K562 (cell line): Measurements from ENCODE around the gene CD22. TPM values are rescaled to one million over a fixed set of nuclear protein-coding genes. Genes with fewer than 3 reads are reported as not detected.
A peak's percentile ranks its signal among the peaks of the same experiment; 100 is the strongest.

Experiments
- CBFA2T3 ChIP-seq: fragments of 450-650 bp; IDR thresholded peaks from 2 replicates; pipeline ENCODE4 v1.6.1; 2017
- ELF4 ChIP-seq: fragments of 450-650 bp; formaldehyde crosslinking; IDR thresholded peaks from 2 replicates; pipeline ENCODE4 v1.4.0; 2022; ENCODE audit warnings: missing genetic modification characterization
- KAT2B ChIP-seq: IDR thresholded peaks from one replicate; pipeline ENCODE4 v1.6.1; 2012; ENCODE audit warnings: low read depth, mild to moderate bottlenecking, control low read depth, inconsistent platforms, low read length, moderate library complexity
- KHSRP ChIP-seq: fragments of 450-650 bp; IDR thresholded peaks from 2 replicates; pipeline ENCODE4 v1.6.1; 2017
- MCM3 ChIP-seq: fragments of 450-650 bp; IDR thresholded peaks from 2 replicates; pipeline ENCODE4 v1.6.1; 2016
- RAD21 ChIP-seq, 2 experiments: fragments of 250-450 bp in 1 of 2; fragments of 450-650 bp in 1 of 2; sonication (Bioruptor Pico) in 1 of 2; formaldehyde crosslinking in 1 of 2; IDR thresholded peaks in 1 of 2; conservative IDR thresholded peaks in 1 of 2; 2 replicates each; pipeline versions ENCODE4 v1.4.0 to v1.8.0; 2020 to 2022; ENCODE audit warnings: mild to moderate bottlenecking in 2 of 2, moderate library complexity in 1 of 2
- SMARCA5 ChIP-seq: fragments of 450-650 bp; IDR thresholded peaks from 2 replicates; pipeline ENCODE4 v1.6.1; 2016
- polyA plus RNA-seq, 8 experiments: library from polyadenylated mRNA; depleted of rRNA in 4 of 8; stranded (reverse) in 5 of 8; unstranded in 3 of 8; fragments of >200 nt; fragmentation: Nextera tagmentation in 2 of 8; fragmentation: Illumina TruSeq in 1 of 8; extraction: Ambion mirVana in 2 of 8; extraction: Trizol in 1 of 8; gene quantifications; 2 replicates each; pipeline versions ENCODE4 v1.2.1 to v1.2.3, GENCODE V29; 2011 to 2014; ENCODE audit warnings: inconsistent platforms in 1 of 8, missing spikeins in 1 of 8
- total RNA-seq, 7 experiments: library from RNA; depleted of rRNA in 6 of 7; stranded (reverse); fragments of >200 nt in 6 of 7; fragmentation: Illumina TruSeq in 2 of 7; extraction: Trizol in 2 of 7; gene quantifications; 2 replicates each; pipeline versions ENCODE4 v1.2.1 to v1.2.3, GENCODE V29; 2011 to 2021; ENCODE audit warnings: low replicate concordance in 1 of 7
- TF ChIP-seq, protein P1 (sequence below): fragments of 200-800 bp; sonication (Bioruptor generic); IDR thresholded peaks from 2 replicates; pipeline ENCODE4 v1.6.1; 2016; ENCODE audit warnings: missing genetic modification characterization, missing compliant biosample characterization
- TF ChIP-seq, protein P2 (sequence below): fragments of 250-450 bp; sonication (Bioruptor Pico); IDR thresholded peaks from 2 replicates; pipeline ENCODE4 v1.8.0; 2022; ENCODE audit warnings: inconsistent platforms, mild to moderate bottlenecking, moderate library complexity, borderline replicate concordance
- TF ChIP-seq, protein P3 (sequence below): fragments of 450-650 bp; formaldehyde crosslinking; IDR thresholded peaks from 2 replicates; pipeline ENCODE4 v1.4.0; 2020; ENCODE audit warnings: mild to moderate bottlenecking, moderate library complexity
- TF ChIP-seq, protein P4 (sequence below): fragments of 250-450 bp; sonication (Bioruptor Pico); IDR thresholded peaks from 2 replicates; pipeline ENCODE4 v1.9.0; 2021; ENCODE audit warnings: mild to moderate bottlenecking, inconsistent platforms
- TF ChIP-seq, protein P5 (sequence below): fragments of 200-800 bp; sonication (Bioruptor generic); IDR thresholded peaks from 2 replicates; pipeline ENCODE4 v1.6.1; 2017; ENCODE audit warnings: missing genetic modification characterization, missing compliant biosample characterization
- TF ChIP-seq, protein P6 (sequence below): fragments of 450-650 bp; formaldehyde crosslinking; IDR thresholded peaks from 2 replicates; pipeline ENCODE4 v1.4.0; 2022; ENCODE audit warnings: missing genetic modification characterization

The CD22 gene
- total and polyA plus RNA-seq, 9 of the 15 experiments (the other 6 are each of a cell fraction or from before 2014, with no cell fraction given): 0.29 to 5.0 (median 3.5) TPM

DNA sequence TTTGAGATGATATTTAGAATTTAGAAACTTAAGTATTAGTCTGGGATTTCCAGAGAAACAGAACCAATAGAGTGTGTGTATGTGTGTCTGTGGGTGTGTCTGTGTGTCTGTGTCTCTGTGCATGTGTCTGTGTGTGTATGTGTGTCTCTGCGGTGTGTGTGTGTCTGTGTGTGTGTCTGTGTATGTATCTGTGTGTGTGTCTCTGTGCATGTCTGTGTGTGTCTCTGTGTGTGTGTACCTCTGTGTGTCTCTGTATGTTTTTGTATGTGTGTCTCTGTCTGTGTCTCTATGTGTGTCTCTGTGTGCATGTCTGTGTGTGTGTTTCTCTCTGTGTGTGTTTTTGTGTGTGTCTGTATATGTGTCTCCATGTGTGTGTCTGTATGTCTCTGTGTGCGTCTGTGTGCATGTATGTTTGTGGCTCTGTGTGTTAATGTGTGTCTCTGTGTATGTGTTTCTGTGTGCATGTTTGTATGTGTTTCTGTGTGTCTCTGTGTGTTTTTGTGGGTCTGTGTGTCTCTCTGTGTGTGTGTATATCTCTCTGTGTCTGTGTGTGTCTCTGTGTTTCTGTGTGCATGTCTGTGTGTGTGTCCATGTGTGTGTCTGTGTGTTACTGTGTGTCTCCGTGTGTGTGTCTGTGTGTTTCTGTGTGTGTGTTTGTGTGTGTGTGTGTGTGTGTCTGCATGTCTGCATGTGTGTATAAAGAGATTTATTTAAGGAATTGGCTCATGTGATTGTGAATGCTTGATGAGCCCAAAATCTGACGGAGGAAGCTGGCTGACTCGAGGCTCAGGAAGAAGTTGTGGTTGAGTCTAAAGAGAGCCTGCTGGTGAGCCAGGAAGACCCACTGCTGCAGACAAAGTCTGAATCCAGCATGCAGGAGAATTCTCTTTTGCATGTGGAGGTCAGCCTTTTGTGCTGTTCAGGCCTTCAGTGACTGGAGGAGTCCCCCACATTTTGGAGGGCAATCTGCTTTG is 64.0 kb downstream of the CD22 start (continued):
- TF ChIP-seq, protein P1, sequence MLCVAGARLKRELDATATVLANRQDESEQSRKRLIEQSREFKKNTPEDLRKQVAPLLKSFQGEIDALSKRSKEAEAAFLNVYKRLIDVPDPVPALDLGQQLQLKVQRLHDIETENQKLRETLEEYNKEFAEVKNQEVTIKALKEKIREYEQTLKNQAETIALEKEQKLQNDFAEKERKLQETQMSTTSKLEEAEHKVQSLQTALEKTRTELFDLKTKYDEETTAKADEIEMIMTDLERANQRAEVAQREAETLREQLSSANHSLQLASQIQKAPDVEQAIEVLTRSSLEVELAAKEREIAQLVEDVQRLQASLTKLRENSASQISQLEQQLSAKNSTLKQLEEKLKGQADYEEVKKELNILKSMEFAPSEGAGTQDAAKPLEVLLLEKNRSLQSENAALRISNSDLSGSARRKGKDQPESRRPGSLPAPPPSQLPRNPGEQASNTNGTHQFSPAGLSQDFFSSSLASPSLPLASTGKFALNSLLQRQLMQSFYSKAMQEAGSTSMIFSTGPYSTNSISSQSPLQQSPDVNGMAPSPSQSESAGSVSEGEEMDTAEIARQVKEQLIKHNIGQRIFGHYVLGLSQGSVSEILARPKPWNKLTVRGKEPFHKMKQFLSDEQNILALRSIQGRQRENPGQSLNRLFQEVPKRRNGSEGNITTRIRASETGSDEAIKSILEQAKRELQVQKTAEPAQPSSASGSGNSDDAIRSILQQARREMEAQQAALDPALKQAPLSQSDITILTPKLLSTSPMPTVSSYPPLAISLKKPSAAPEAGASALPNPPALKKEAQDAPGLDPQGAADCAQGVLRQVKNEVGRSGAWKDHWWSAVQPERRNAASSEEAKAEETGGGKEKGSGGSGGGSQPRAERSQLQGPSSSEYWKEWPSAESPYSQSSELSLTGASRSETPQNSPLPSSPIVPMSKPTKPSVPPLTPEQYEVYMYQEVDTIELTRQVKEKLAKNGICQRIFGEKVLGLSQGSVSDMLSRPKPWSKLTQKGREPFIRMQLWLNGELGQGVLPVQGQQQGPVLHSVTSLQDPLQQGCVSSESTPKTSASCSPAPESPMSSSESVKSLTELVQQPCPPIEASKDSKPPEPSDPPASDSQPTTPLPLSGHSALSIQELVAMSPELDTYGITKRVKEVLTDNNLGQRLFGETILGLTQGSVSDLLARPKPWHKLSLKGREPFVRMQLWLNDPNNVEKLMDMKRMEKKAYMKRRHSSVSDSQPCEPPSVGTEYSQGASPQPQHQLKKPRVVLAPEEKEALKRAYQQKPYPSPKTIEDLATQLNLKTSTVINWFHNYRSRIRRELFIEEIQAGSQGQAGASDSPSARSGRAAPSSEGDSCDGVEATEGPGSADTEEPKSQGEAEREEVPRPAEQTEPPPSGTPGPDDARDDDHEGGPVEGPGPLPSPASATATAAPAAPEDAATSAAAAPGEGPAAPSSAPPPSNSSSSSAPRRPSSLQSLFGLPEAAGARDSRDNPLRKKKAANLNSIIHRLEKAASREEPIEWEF (CRISPR knock-in tag): no peak
- TF ChIP-seq CBFA2T3: no peak
- TF ChIP-seq SMARCA5: peak; percentile 61
- TF ChIP-seq, protein P2, sequence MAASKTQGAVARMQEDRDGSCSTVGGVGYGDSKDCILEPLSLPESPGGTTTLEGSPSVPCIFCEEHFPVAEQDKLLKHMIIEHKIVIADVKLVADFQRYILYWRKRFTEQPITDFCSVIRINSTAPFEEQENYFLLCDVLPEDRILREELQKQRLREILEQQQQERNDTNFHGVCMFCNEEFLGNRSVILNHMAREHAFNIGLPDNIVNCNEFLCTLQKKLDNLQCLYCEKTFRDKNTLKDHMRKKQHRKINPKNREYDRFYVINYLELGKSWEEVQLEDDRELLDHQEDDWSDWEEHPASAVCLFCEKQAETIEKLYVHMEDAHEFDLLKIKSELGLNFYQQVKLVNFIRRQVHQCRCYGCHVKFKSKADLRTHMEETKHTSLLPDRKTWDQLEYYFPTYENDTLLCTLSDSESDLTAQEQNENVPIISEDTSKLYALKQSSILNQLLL: no peak
- TF ChIP-seq KAT2B: no peak
- TF ChIP-seq, protein P3, sequence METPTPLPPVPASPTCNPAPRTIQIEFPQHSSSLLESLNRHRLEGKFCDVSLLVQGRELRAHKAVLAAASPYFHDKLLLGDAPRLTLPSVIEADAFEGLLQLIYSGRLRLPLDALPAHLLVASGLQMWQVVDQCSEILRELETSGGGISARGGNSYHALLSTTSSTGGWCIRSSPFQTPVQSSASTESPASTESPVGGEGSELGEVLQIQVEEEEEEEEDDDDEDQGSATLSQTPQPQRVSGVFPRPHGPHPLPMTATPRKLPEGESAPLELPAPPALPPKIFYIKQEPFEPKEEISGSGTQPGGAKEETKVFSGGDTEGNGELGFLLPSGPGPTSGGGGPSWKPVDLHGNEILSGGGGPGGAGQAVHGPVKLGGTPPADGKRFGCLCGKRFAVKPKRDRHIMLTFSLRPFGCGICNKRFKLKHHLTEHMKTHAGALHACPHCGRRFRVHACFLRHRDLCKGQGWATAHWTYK (CRISPR knock-in tag): no peak
- TF ChIP-seq, protein P4, sequence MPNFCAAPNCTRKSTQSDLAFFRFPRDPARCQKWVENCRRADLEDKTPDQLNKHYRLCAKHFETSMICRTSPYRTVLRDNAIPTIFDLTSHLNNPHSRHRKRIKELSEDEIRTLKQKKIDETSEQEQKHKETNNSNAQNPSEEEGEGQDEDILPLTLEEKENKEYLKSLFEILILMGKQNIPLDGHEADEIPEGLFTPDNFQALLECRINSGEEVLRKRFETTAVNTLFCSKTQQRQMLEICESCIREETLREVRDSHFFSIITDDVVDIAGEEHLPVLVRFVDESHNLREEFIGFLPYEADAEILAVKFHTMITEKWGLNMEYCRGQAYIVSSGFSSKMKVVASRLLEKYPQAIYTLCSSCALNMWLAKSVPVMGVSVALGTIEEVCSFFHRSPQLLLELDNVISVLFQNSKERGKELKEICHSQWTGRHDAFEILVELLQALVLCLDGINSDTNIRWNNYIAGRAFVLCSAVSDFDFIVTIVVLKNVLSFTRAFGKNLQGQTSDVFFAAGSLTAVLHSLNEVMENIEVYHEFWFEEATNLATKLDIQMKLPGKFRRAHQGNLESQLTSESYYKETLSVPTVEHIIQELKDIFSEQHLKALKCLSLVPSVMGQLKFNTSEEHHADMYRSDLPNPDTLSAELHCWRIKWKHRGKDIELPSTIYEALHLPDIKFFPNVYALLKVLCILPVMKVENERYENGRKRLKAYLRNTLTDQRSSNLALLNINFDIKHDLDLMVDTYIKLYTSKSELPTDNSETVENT (CRISPR knock-in tag): no peak
- TF ChIP-seq RAD21 (CRISPR knock-in tag; conservative IDR thresholded peaks at IDR 0.05 in 1 of 2, IDR thresholded peaks at IDR 0.05 in 1 of 2): no peak
- TF ChIP-seq, protein P5, sequence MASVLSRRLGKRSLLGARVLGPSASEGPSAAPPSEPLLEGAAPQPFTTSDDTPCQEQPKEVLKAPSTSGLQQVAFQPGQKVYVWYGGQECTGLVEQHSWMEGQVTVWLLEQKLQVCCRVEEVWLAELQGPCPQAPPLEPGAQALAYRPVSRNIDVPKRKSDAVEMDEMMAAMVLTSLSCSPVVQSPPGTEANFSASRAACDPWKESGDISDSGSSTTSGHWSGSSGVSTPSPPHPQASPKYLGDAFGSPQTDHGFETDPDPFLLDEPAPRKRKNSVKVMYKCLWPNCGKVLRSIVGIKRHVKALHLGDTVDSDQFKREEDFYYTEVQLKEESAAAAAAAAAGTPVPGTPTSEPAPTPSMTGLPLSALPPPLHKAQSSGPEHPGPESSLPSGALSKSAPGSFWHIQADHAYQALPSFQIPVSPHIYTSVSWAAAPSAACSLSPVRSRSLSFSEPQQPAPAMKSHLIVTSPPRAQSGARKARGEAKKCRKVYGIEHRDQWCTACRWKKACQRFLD (CRISPR knock-in tag): no peak
- no peak for TF ChIP-seq MCM3
- peak; percentile 67 for TF ChIP-seq ELF4
- TF ChIP-seq, protein P6, sequence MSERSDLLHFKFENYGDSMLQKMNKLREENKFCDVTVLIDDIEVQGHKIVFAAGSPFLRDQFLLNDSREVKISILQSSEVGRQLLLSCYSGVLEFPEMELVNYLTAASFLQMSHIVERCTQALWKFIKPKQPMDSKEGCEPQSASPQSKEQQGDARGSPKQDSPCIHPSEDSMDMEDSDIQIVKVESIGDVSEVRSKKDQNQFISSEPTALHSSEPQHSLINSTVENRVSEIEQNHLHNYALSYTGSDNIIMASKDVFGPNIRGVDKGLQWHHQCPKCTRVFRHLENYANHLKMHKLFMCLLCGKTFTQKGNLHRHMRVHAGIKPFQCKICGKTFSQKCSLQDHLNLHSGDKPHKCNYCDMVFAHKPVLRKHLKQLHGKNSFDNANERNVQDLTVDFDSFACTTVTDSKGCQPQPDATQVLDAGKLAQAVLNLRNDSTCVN (CRISPR knock-in tag): no peak
- no peak for TF ChIP-seq KHSRP
